Measurements from ENCODE around the gene ADRA2C. TPM values are rescaled to one million over a fixed set of nuclear protein-coding genes. Genes with fewer than 3 reads are reported as not detected.

Gene ADRA2C
- total and polyA plus RNA-seq, 2 of the 13 experiments (the other 11 are each of a cell fraction or from before 2014, with no cell fraction given), result 15.4 to 69.7 TPM

- TF ChIP-seq TFAP4 (IDR thresholded peaks at IDR 0.05; ENCODE audit: borderline replicate concordance, low read depth), result no peak
- peak; percentile 72 for TF ChIP-seq NFYC (CRISPR knock-in tag; IDR thresholded peaks at IDR 0.05)
- no peak for TF ChIP-seq CENPT (CRISPR knock-in tag; IDR thresholded peaks at IDR 0.05; ENCODE audit: low read depth)
- no peak for TF ChIP-seq ZNF720 (CRISPR knock-in tag; IDR thresholded peaks at IDR 0.05)
- no peak for TF ChIP-seq ZNF780A (CRISPR knock-in tag; IDR thresholded peaks at IDR 0.05)
- no peak for TF ChIP-seq ZBTB25 (CRISPR knock-in tag; IDR thresholded peaks at IDR 0.05)
- no peak for TF ChIP-seq HMGXB4 (CRISPR knock-in tag; IDR thresholded peaks at IDR 0.05; ENCODE audit: borderline replicate concordance in 1 of 2, low read depth in 1 of 2)
- no peak for TF ChIP-seq RAD21 (CRISPR knock-in tag; IDR thresholded peaks at IDR 0.05)
- TF ChIP-seq NFKBIZ (CRISPR knock-in tag; IDR thresholded peaks at IDR 0.05), result no peak
- no peak for TF ChIP-seq ATRX (CRISPR knock-in tag; IDR thresholded peaks at IDR 0.05; ENCODE audit: borderline replicate concordance)
- TF ChIP-seq ETV6 (CRISPR knock-in tag; conservative IDR thresholded peaks at IDR 0.05), result no peak
- no peak for TF ChIP-seq ZMYM2 (CRISPR knock-in tag; IDR thresholded peaks at IDR 0.05)
- TF ChIP-seq ZFY (CRISPR knock-in tag; IDR thresholded peaks at IDR 0.05), result no peak
- peak; percentile 70 for TF ChIP-seq NFYB (CRISPR knock-in tag; IDR thresholded peaks at IDR 0.05)
- TF ChIP-seq ZIK1 (CRISPR knock-in tag; IDR thresholded peaks at IDR 0.05; ENCODE audit: borderline replicate concordance, low read depth), result no peak
Measured at GRCh38 chr4:3756343-3757059, 9.7 kb upstream of the ADRA2C start (continued).

Measured in HepG2 (cell line).